GM18858 (cell line): ENCODE measurements around the gene UNC50.

ENCODE experiments used
- ATAC-seq: cut with Tn5 transposase; IDR thresholded peaks from one replicate; pipeline ENCODE4 v1.9.1; 2021; ENCODE audit not compliant: unreplicated experiment

The UNC50 gene

DNA sequence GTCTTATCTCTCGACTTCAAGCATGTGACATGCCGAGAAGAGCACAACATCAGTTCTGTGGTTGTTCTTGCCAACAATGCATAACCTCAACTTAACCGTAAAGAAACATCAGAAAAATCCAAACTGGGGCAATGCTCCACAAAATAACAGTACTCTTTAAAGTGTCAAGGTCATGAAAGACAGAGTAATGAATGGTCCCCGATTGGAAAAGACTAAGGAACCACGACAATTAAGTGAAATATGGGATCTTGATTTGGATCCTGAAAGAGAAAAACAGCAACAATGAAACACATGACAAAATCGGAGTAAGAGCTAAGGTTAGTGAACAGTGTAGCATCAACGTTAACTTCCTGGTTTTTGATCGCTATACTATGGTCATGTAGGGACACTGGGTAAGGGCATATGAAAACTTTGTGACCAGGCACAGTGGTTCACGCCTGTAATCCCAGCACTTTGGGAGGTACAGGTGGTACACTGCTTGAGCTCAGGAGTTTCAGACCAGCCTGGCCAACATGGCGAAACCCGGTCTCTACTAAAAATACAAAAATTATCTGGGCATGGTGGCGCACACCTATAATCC is 55.2 kb downstream of the UNC50 start:
- ATAC-seq, result no peak

DNA sequence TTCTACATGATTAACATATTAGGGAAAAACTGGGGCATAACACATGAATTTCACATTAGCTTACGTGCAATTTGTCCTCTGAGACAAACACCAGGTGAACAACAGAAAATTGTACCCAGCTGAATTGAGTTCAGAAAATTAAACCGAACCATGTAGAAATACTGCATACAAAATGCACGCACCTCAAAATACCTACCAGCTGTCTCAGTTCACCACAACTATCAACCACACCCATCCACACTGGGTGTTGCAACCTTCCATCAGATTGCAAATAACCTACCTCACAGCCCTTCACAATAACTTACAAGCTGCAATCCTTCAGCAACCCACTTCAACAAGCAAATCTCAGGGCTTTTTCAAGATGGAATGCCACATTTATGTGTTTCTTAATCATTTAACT is 55.9 kb downstream of the UNC50 start:
- ATAC-seq, result no peak

DNA sequence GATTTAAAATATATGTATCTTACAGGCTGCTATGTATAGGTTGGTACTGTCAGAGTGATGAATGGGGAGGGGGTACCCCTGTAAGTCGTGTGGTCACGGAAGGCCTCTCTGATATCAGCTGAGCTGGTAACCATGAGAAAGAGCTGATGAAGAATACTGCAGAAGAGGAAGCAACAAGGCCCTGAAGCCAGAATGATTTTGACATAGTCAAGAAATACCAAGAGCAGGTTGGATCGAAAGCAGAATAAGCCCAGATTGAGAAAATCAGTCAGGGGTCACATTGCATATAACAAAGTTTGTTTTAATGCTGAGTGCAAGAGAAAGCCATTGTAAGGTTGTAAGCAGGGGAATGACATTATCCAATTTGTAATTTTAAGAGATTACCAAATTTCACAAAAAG is 57.3 kb downstream of the UNC50 start:
- ATAC-seq, result no peak
